Colonic mucosa (tissue), 4 donors: ENCODE results near the gene BCL7A. TPM values are rescaled to one million over a fixed set of nuclear protein-coding genes. Genes with fewer than 3 reads are reported as not detected.

Experiments
- DNase-seq: peaks from one replicate; pipeline ENCODE4 v3.0.0-alpha.2; 2020
- H3K27ac ChIP-seq: fragments of 200-600 bp; one replicate; pipeline ENCODE4 v1.8.0; 2021
- H3K27me3 ChIP-seq: fragments of 200-600 bp; one replicate; pipeline ENCODE4 v1.8.0; 2021
- H3K36me3 ChIP-seq: fragments of 200-600 bp; one replicate; pipeline ENCODE4 v1.8.0; 2021
- H3K4me1 ChIP-seq: fragments of 200-600 bp; one replicate; pipeline ENCODE4 v1.8.0; 2021; ENCODE audit warnings: mild to moderate bottlenecking
- H3K4me3 ChIP-seq: fragments of 200-600 bp; one replicate; pipeline ENCODE4 v1.8.0; 2021
- H3K9ac ChIP-seq, 2 donors: one replicate each; pipeline ENCODE4 v1.7.0; 2013; ENCODE audit warnings: control low read depth in 2 of 2, low read depth in 2 of 2, low read length in 2 of 2
- H3K9me3 ChIP-seq: fragments of 200-600 bp; one replicate; pipeline ENCODE4 v1.8.0; 2021
- intact Hi-C: fragments of 100-400 bp; cut with DNase I; formaldehyde crosslinking; loops from one replicate; pipeline ENCODE4 v1.14.1; 2022
- total RNA-seq, 2 donors: library from RNA; stranded (reverse); fragmentation: NEBNext Ultra II Directional in 1 of 2; extraction: Animal tissue kit (Norgen Biotek cat#: 25700) in 1 of 2; gene quantifications; one replicate each; pipeline ENCODE4 v1.2.1, GENCODE V29; 2021
- TF ChIP-seq, protein P1 (sequence below): fragments of 200-600 bp; IDR thresholded peaks from one replicate; pipeline ENCODE4 v1.8.0; 2022; ENCODE audit warnings: antibody characterized with exemption, mild to moderate bottlenecking
- donor health status: healthy.
- donor health status: DM: no; HTN: no; CAD: no.
- donor health status: DM: no; HTN: no; CAD: no.

Gene BCL7A
- total RNA-seq, 2 donors from 2014 or later: 7.0 to 10.0 TPM

DNA sequence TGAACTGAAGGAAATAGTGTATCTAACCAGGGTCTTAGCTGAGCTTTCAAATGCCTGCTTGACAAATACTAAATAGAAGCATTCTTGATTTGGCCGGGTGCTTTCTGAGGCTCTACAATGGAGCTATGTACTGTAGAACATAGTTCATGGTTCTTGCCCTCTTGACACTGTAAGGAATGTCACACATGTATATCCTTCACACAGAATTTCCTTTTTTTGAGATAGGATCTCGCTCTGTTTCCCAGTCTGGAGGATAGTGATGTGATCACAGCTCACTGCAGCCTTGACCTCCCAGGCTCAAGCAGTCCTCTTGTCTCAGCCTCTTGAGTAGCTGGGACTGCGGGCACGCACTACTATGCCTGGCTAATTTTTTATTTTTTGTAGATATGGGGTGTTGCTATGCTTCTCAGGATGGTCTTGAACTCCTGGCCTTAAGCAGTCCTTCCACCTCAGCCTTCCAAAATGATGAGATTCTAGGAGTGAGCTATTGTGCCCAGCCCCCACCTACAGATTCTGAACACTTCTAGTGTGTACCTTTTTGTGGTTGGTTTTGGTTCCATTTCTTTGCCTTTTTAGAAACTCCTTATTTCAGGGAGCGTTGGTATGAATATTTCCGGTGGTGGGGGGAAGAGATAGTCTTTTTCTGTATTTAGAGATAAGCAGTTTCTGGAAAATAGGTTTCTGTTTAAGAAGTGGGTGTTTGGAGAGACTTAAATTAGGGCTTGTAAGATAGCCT, 61.1 kb downstream of the BCL7A start:
- H3K9ac ChIP-seq: peak overlapping the region; percentile 27 to 87
- peak overlapping the region; percentile 80 for H3K27ac ChIP-seq
- peaks cover 23% of the 10 kb centered on the region for H3K4me1 ChIP-seq
- intact Hi-C loops: loop anchor here (5.0 kb wide), 1 partner anchor 35 kb away; no protein-coding TSS in a partner anchor
- H3K9me3 ChIP-seq: no peaks in the 10 kb centered on the region
- H3K36me3 ChIP-seq: no peaks in the 10 kb centered on the region
- no peak for DNase-seq
- H3K27me3 ChIP-seq: no peaks in the 10 kb centered on the region
- TF ChIP-seq, protein P1, sequence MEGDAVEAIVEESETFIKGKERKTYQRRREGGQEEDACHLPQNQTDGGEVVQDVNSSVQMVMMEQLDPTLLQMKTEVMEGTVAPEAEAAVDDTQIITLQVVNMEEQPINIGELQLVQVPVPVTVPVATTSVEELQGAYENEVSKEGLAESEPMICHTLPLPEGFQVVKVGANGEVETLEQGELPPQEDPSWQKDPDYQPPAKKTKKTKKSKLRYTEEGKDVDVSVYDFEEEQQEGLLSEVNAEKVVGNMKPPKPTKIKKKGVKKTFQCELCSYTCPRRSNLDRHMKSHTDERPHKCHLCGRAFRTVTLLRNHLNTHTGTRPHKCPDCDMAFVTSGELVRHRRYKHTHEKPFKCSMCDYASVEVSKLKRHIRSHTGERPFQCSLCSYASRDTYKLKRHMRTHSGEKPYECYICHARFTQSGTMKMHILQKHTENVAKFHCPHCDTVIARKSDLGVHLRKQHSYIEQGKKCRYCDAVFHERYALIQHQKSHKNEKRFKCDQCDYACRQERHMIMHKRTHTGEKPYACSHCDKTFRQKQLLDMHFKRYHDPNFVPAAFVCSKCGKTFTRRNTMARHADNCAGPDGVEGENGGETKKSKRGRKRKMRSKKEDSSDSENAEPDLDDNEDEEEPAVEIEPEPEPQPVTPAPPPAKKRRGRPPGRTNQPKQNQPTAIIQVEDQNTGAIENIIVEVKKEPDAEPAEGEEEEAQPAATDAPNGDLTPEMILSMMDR: no peak
- peak overlapping the region; percentile 81 for H3K4me3 ChIP-seq

DNA sequence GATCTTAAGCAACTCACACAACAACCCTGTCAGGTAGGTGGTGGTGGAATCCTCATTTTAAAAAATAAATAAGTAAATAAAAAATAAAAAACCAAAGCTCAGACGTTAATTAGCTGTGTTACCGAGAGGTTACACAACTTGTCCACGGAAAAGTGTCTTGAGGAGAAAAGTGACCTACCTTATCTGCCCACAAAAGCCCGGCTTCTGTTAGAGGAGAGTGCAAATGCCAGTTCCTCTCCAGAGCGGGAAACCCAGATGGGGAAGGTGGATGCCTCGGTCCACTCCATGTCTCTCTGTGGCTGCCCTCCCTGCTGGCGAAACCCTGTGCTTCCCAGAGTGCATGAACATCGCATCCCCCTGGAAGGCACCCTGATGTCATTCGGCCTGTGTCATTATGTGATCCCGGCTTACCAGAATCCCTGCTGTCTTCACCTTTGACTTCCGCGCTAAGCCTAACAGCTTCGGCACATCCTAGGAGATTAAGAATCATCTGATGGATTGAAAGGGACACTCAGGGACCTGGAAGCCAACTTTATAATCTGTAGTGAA, 63.2 kb downstream of the BCL7A start:
- intact Hi-C loops: loop anchor here (5.0 kb wide), 1 partner anchor 32 kb away; no protein-coding TSS in a partner anchor
- H3K4me3 ChIP-seq: no peak overlapping the region
- no peaks in the 10 kb centered on the region for H3K9me3 ChIP-seq
- H3K9ac ChIP-seq: peak overlapping the region in 1 of 2 donors; percentile 65
- H3K27ac ChIP-seq: no peak overlapping the region
- TF ChIP-seq, protein P1: no peak
- no peaks in the 10 kb centered on the region for H3K36me3 ChIP-seq
- H3K4me1 ChIP-seq: peaks cover 40% of the 10 kb centered on the region
- H3K27me3 ChIP-seq: no peaks in the 10 kb centered on the region
- DNase-seq: peak; percentile 49

DNA sequence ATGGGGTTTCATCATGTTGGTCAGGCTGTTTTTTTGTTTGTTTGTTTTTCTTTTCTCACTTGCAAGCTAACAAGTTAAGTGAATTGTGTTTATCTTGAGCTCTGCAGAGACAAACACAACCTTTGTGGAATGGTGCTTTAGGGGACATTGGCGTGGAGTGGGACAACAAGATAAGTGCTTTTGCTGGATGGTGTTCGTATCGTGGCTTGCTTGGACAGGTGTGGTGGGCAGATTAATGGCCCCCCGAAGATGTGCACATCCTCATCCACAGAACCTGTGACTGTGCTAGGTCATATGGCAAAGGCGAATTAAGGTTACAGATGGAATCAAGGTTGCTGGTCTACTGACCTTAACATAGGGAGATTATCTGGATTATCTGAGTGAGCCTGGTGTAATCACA, 63.9 kb downstream of the BCL7A start:
- Histone ChIP-seq H3K9me3 (no peaks in the 10 kb centered on the region), H3K36me3 (no peaks in the 10 kb centered on the region), H3K4me3 (no peak overlapping the region), H3K4me1 (peaks cover 40% of the 10 kb centered on the region), H3K27me3 (no peaks in the 10 kb centered on the region), H3K27ac (peak overlapping the region; percentile 70), H3K9ac (peak overlapping the region in 1 of 2 donors; percentile 65)
- no peak for DNase-seq
- TF ChIP-seq, protein P1: no peak
- intact Hi-C loops: no loop called here

DNA sequence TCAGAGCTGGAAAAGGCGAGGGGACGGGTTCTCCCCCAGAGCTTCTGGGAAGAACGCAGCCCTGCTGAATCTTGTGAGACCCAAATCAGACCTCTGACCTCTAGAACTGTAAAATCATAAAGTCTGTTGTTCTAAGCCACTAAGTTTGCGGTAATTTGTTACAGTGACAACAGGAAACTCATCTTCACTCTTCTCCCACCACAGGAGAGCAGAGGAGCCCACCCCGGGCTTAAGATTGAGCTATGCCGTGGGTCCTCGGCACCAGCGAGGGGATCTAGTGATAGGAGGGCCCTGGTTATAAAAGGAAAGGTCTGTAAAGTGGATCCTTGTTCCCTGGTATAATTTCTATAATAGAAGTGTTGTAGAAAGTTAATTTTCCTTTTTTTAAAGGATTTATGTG, 64.4 kb downstream of the BCL7A start:
- intact Hi-C loops: no loop called here
- no peaks in the 10 kb centered on the region for H3K27me3 ChIP-seq
- H3K36me3 ChIP-seq: no peaks in the 10 kb centered on the region
- H3K4me1 ChIP-seq: peaks cover 40% of the 10 kb centered on the region
- no peak for DNase-seq
- H3K27ac ChIP-seq: peak overlapping the region; percentile 70
- H3K9me3 ChIP-seq: no peaks in the 10 kb centered on the region
- no peak overlapping the region for H3K4me3 ChIP-seq
- TF ChIP-seq, protein P1: no peak
- H3K9ac ChIP-seq: peak overlapping the region in 1 of 2 donors; percentile 65

DNA sequence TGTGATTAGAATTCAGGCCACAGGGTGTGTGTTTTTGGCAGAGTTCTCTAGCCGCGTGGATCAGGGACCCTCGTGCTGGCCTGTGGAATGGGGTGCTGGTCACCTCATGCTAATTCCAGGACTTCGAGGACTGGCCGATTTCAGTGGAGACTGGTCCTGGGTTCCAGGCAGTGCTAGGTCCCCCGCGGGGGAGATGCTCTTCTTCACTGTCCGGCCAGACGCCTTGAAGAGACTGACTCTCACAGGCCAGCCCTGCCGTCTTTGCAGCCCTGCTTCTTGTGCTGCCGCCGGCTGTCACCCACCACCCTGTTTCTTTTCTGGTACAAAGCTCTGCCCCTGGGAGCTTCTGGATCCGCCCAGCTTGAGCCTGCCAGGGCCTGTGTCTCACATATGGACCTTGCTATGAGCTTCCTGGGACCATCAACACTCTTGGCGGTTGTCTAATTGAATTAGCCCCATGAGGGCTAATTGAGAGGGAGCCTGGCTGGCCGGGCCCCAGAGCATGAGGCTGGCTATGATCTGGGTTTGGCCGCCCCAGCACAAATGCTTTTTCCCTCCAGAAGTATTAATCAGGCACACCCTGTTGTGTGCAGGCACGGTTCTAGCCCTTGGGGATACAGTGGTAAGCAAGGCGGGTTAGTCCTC, 65.1 kb downstream of the BCL7A start:
- TF ChIP-seq, protein P1: no peak
- Histone ChIP-seq H3K36me3 (no peaks in the 10 kb centered on the region), H3K27ac (peak overlapping the region; percentile 70), H3K9me3 (no peaks in the 10 kb centered on the region), H3K4me3 (no peak overlapping the region), H3K4me1 (peaks cover 40% of the 10 kb centered on the region), H3K27me3 (no peaks in the 10 kb centered on the region), H3K9ac (peak overlapping the region in 1 of 2 donors; percentile 65)
- intact Hi-C loops: no loop called here
- peak; percentile 59 for DNase-seq
